ENCODE measurements around the gene TRPV2. TPM values are rescaled to one million over a fixed set of nuclear protein-coding genes. Genes with fewer than 3 reads are reported as not detected.

The TRPV2 gene
- total and polyA plus RNA-seq, 8 donors: 2.8 to 14.7 (median 7.2) TPM

DNA sequence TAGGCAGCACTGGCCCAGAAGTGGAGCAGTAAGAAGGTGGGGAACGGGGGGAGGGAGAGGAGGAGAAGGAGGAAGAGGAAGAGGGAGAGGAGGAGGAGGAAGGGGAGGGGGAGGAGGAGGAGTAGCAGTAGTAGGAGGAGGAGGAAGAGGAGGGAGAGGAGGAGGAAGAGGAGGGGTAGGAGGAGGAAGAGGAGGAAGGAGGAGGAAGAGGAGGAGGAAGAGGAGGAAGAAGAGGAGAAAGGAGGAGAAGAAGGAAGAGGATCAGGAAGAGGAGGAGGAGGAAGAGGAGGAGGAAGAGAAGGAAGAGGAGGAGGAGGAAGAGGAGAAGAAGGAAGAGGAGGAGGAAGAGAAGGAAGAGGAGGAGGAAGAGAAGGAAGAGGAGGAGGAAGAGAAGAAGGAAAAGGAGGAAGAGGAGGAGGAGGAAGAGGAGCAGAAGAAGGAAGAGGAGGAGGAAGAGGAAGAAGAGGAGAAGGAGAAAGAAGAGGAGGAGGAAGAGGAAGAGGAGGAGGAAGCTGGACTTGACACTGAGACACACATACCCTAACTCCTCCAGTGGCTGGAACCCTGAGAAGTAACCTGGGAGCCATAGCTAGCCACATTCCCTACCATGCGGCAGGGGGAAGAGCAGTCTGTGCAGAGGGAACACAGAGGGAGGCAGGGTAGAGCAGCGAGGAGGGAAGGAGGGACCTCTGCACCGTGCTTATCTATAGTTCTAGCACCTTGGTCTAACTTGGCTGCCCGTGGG lies 40.8 kb downstream of the TRPV2 start:
- Histone ChIP-seq H3K27me3 (no peaks in the 10 kb centered on the region), H3K9me3 (no peaks in the 10 kb centered on the region), H3K27ac (no peak overlapping the region), H3K4me3 (no peak overlapping the region), H3K36me3 (no peaks in the 10 kb centered on the region), H3K4me1 (no peaks in the 10 kb centered on the region)
- FAIRE-seq (no peak), DNase-seq (no peak), ATAC-seq (no peak)
- WGBS, 2 donors: 88 to 90% methylated on average over 5 of the region's 5 CpGs
- TF ChIP-seq, protein P1, sequence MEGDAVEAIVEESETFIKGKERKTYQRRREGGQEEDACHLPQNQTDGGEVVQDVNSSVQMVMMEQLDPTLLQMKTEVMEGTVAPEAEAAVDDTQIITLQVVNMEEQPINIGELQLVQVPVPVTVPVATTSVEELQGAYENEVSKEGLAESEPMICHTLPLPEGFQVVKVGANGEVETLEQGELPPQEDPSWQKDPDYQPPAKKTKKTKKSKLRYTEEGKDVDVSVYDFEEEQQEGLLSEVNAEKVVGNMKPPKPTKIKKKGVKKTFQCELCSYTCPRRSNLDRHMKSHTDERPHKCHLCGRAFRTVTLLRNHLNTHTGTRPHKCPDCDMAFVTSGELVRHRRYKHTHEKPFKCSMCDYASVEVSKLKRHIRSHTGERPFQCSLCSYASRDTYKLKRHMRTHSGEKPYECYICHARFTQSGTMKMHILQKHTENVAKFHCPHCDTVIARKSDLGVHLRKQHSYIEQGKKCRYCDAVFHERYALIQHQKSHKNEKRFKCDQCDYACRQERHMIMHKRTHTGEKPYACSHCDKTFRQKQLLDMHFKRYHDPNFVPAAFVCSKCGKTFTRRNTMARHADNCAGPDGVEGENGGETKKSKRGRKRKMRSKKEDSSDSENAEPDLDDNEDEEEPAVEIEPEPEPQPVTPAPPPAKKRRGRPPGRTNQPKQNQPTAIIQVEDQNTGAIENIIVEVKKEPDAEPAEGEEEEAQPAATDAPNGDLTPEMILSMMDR (IDR thresholded peaks at IDR 0.05): no peak
- intact Hi-C loops (cut with DNase I): loop anchor here in 2 of 3 donors (5.0 to 10.0 kb wide), 2 partner anchors 61 to 69 kb away; no protein-coding TSS in a partner anchor

DNA sequence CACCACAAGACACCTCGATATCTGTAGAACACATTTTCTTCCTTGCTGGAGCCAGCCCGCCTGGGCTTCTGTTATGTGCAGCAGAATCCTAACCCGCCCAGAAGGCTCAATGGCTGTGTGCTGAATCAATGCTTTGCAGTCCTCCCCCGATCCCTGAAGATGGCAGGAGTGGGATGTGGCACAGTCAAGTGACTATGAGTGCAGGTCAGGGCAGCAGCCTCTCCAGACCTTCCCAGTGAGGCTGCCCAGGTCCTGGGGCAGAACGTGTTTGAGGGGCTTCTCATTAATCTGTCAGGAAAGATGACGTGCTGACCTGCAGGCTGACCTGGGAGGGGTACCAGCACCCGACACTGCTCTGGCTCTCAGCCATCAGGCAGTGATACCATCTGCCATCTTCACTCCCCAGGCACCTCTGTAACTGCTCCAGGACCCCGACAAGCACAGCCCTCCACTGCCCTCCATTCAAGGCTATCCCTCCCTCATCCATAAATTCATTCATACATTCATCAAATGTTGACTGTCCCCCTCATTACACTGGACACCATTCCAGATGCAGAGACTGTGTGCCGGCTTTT lies 41.5 kb downstream of the TRPV2 start:
- FAIRE-seq (no peak), DNase-seq (no peak), ATAC-seq (no peak)
- Histone ChIP-seq H3K9me3 (no peaks in the 10 kb centered on the region), H3K4me1 (no peaks in the 10 kb centered on the region), H3K36me3 (no peaks in the 10 kb centered on the region), H3K4me3 (no peak overlapping the region), H3K27ac (no peak overlapping the region), H3K27me3 (no peaks in the 10 kb centered on the region)
- TF ChIP-seq, protein P1 (IDR thresholded peaks at IDR 0.05): no peak
- intact Hi-C loops (cut with DNase I): loop anchor here in 2 of 3 donors (5.0 to 10.0 kb wide), 2 partner anchors 60 to 68 kb away; no protein-coding TSS in a partner anchor
- WGBS, 2 donors: 89 to 90% methylated on average over 9 of the region's 9 CpGs

DNA sequence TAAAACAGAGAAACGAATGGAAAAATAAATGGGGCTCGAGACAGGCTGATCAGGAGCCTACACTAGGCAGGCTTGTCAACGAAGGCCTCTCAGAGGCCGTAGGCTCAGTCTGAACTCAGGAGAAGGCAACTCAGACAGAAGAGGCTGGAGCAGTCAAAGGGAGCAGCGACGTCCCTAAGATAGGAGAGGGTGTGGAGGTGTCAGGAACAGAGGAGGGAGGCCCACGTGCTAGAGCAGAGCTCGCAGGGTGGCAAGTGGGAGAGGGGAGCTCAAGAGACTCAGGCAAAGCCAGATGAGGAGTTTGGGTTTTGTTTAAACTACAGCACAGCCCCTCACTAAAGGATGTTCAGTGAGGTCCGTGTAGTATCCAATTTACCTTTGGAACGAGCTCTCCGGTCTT lies 43.9 kb downstream of the TRPV2 start:
- Histone ChIP-seq H3K36me3 (no peaks in the 10 kb centered on the region), H3K4me3 (no peak overlapping the region), H3K4me1 (peaks cover 2 to 9% (median 8%) of the 10 kb centered on the region in 3 donors), H3K9me3 (no peaks in the 10 kb centered on the region), H3K27ac (no peak overlapping the region), H3K27me3 (no peaks in the 10 kb centered on the region)
- ATAC-seq: no peak
- no peak for FAIRE-seq
- intact Hi-C loops (cut with DNase I): loop anchor here in 2 of 3 donors (5.0 to 10.0 kb wide), 2 partner anchors 58 to 66 kb away; no protein-coding TSS in a partner anchor
- WGBS, 2 donors: 80% methylated on average over 11 of the region's 11 CpGs
- TF ChIP-seq, protein P1 (IDR thresholded peaks at IDR 0.05): no peak
- DNase-seq: no peak

DNA sequence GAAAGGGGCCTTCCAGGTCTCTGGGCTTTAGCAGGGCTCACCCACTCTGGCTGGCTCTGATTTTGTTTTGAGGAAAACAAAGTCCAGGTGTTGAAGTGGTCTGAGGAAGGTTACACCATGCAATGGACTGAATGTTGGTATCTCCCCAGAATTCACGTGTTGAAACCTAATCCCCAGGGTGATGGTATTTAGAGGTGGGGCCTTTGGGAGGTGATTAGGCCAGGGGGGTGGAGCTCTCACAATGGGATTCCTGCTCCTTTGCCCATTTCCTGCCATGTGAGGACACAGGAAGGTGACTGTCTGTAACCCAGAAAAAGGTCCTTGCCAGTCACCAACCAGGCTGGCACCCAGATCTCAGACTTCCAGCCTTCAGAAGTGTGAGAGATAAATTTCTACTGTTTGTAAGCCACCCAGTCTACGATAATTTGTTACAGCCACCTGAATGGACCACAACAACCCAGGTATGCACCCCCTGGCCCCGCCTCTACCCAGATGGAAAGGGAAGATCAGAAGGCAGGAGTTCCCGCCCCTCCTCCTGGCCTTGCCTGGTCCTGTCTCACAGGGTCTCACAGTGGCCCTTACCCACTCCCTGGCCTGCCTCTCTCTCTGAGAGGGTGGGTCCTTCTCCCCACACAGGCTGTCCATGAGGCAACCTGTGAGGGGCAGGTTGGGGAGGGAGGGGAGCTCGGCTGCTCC lies 44.6 kb downstream of the TRPV2 start:
- Histone ChIP-seq H3K4me1 (peaks cover 2 to 9% (median 8%) of the 10 kb centered on the region in 3 donors), H3K4me3 (no peak overlapping the region), H3K27me3 (no peaks in the 10 kb centered on the region), H3K27ac (no peak overlapping the region), H3K9me3 (no peaks in the 10 kb centered on the region), H3K36me3 (no peaks in the 10 kb centered on the region)
- intact Hi-C loops (cut with DNase I): loop anchor here in 2 of 3 donors (5.0 to 10.0 kb wide), 2 partner anchors 57 to 65 kb away; no protein-coding TSS in a partner anchor
- no peak for DNase-seq
- TF ChIP-seq, protein P1 (IDR thresholded peaks at IDR 0.05): no peak
- peak in 2 of 4 donors; percentile 10 to 19 for ATAC-seq
- FAIRE-seq: no peak
- 68 to 69% methylated on average over 5 of the region's 5 CpGs for WGBS, 2 donors

All from pancreas (tissue), 10 donors.